GM19463 (cell line): ENCODE results near the gene STEAP1B.

Experiments used
- ATAC-seq: cut with Tn5 transposase; IDR thresholded peaks from one replicate; pipeline ENCODE4 v1.9.1; 2021; ENCODE audit warnings: mild to moderate bottlenecking, moderate library complexity; ENCODE audit not compliant: unreplicated experiment

STEAP1B gene

GRCh38 chr7:22377703-22378102, 122.3 kb downstream of the STEAP1B start:
- no peak for ATAC-seq

- ATAC-seq: no peak
Observed at GRCh38 chr7:22375359-22376048, 124.5 kb downstream of the STEAP1B start.

DNA sequence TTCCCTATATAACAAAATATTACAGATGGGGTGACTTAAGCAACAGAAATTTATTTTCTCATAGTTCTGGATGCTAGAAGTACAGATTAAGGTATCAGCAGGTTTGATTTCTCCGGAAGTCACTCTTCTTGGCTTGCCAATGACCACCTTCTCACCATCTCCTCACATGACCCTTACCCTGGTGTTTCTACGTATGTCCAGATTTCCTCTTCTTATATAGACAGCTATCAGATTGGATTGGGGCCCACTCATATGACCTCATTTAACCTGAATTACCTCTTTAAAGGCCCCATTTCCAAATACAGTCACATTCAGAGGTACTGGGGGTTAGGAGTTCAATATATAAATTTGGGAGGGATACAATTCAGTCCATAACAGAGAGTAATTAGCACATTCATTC, 126.1 kb downstream of the STEAP1B start:
- no peak for ATAC-seq

DNA sequence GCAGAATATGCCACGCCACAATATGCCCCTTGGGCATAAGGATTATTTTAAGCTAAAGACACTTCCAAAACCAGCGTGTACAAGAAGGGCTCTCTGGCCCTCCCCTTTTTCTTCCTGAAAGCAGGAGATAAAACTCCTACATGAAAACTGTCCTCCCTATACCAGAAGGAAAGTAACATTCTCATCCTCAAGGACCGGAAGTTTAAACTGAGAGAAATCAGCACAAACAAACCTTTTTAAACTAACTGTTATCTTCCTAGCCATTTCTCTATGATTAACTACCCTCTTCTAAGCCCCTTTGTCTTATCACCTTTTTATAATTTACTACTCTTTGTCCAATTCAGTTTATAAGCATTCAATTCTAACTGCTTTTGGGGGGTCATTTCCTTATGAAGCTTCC, 126.6 kb downstream of the STEAP1B start:
- ATAC-seq: no peak

- ATAC-seq: no peak
Observed at GRCh38 chr7:22372863-22373262, 127.1 kb downstream of the STEAP1B start.

GRCh38 chr7:22371878-22372277, 128.1 kb downstream of the STEAP1B start:
- ATAC-seq: no peak
